HG02943 (cell line): ENCODE results near the gene TPPP2.
"Not testable (repeated sequence)": the region's sequence is repeated elsewhere in the genome, so short reads cannot be mapped to it uniquely, and the experiment has no call there.

Source experiments
- ATAC-seq: cut with Tn5 transposase; IDR thresholded peaks from one replicate; pipeline ENCODE4 v1.9.1; 2021; ENCODE audit warnings: mild to moderate bottlenecking, low read depth, moderate library complexity; ENCODE audit not compliant: unreplicated experiment

Gene TPPP2

GRCh38 chr14:21036751-21037150 lies 6.7 kb downstream of the TPPP2 start:
- no peak for ATAC-seq

- ATAC-seq = no peak
These were observed 7.1 kb downstream of the TPPP2 start for GRCh38 chr14:21037156-21037555.

- no peak for ATAC-seq
These were observed 8.7 kb downstream of the TPPP2 start for GRCh38 chr14:21038441-21039422.

- no peak for ATAC-seq
These were observed 9.8 kb downstream of the TPPP2 start for GRCh38 chr14:21039585-21040369.

- no peak for ATAC-seq
These were observed 10.4 kb downstream of the TPPP2 start for GRCh38 chr14:21040370-21040925.

- ATAC-seq = not testable (repeated sequence)
These were observed 10.9 kb downstream of the TPPP2 start for GRCh38 chr14:21040941-21041340.

- no peak for ATAC-seq
These were observed 11.8 kb downstream of the TPPP2 start, which contains the start of gene RNASE7 for GRCh38 chr14:21041676-21042433. Gene RNASE7 (plus strand): TSS chr14:21042362. CDS start chr14:21042993, 631 bp downstream.

- no peak for ATAC-seq
These were observed 12.9 kb downstream of the TPPP2 start for GRCh38 chr14:21042918-21043317.

GRCh38 chr14:21043387-21043973 lies 13.5 kb downstream of the TPPP2 start:
- ATAC-seq = no peak

GRCh38 chr14:21043974-21044618 lies 14.1 kb downstream of the TPPP2 start:
- no peak for ATAC-seq

- no peak for ATAC-seq
These were observed 17.4 kb downstream of the TPPP2 start for GRCh38 chr14:21047378-21047781.

- no peak for ATAC-seq
These were observed 18.6 kb downstream of the TPPP2 start for GRCh38 chr14:21048638-21049037.

- no peak for ATAC-seq
These were observed 19.3 kb downstream of the TPPP2 start for GRCh38 chr14:21049271-21049673.

GRCh38 chr14:21050597-21050996 lies 20.6 kb downstream of the TPPP2 start:
- no peak for ATAC-seq

- ATAC-seq = no peak
These were observed 23.4 kb downstream of the TPPP2 start for GRCh38 chr14:21053184-21054122.

GRCh38 chr14:21054123-21054767 lies 24.2 kb downstream of the TPPP2 start:
- ATAC-seq = no peak

- ATAC-seq = no peak
These were observed 24.7 kb downstream of the TPPP2 start for GRCh38 chr14:21054768-21055145.
